Measurements from ENCODE around the gene LRFN4.

LRFN4 gene

GRCh38 chr11:66842501-66842895 lies 14.4 kb upstream of the LRFN4 start:
- Mint-ChIP-seq H3K9me3 (no peaks in the 10 kb centered on the region), H3K27ac (peak overlapping the region; percentile 96 to 98), H3K4me3 (peak overlapping the region; percentile 97), H3K27me3 (no peaks in the 10 kb centered on the region), H3K4me1 (peaks cover 56% of the 10 kb centered on the region)
- DNase-seq (no peak), ATAC-seq (no peak)

- peak within 1 kb of the TSS; percentile 96 to 98 for H3K27ac Mint-ChIP-seq
- peak; percentile 88 to 89 for DNase-seq
- ATAC-seq, result peak; percentile 94
- peak within 1 kb of the TSS; percentile 97 for H3K4me3 Mint-ChIP-seq
- no peaks in the 10 kb centered on the region for H3K9me3 Mint-ChIP-seq
- H3K4me1 Mint-ChIP-seq, result peaks cover 56% of the 10 kb centered on the region
- no peaks in the 10 kb centered on the region for H3K27me3 Mint-ChIP-seq
These were observed 13.7 kb upstream of the LRFN4 start, which contains the start of gene RCE1 for GRCh38 chr11:66842896-66843775. RCE1 (plus strand) TSS chr11:66843441; CDS start chr11:66843456, 15 bp downstream.

- Mint-ChIP-seq H3K9me3 (no peaks in the 10 kb centered on the region), H3K27me3 (no peaks in the 10 kb centered on the region), H3K4me1 (peaks cover 56% of the 10 kb centered on the region), H3K4me3 (peak overlapping the region; percentile 95 to 97), H3K27ac (peak overlapping the region; percentile 96 to 98)
- ATAC-seq (no peak), DNase-seq (peak in 1 of 2 donors; percentile 1)
These were observed 12.9 kb upstream of the LRFN4 start for GRCh38 chr11:66843776-66844495.

GRCh38 chr11:66844496-66845142 lies 12.2 kb upstream of the LRFN4 start:
- DNase-seq, result peak in 1 of 2 donors; percentile 8
- no peaks in the 10 kb centered on the region for H3K27me3 Mint-ChIP-seq
- peak overlapping the region; percentile 95 to 97 for H3K4me3 Mint-ChIP-seq
- peaks cover 54% of the 10 kb centered on the region for H3K4me1 Mint-ChIP-seq
- ATAC-seq, result no peak
- H3K9me3 Mint-ChIP-seq, result no peaks in the 10 kb centered on the region
- H3K27ac Mint-ChIP-seq, result peak overlapping the region in 1 of 2 donors; percentile 98

GRCh38 chr11:66845143-66845875 lies 11.6 kb upstream of the LRFN4 start:
- Mint-ChIP-seq H3K4me3 (peak overlapping the region in 1 of 2 donors; percentile 19), H3K27ac (no peak overlapping the region), H3K4me1 (peaks cover 47% of the 10 kb centered on the region), H3K9me3 (no peaks in the 10 kb centered on the region), H3K27me3 (no peaks in the 10 kb centered on the region)
- DNase-seq (peak in 1 of 2 donors; percentile 8), ATAC-seq (no peak)

GRCh38 chr11:66845876-66846212 lies 11.0 kb upstream of the LRFN4 start:
- Mint-ChIP-seq H3K27ac (no peak overlapping the region), H3K27me3 (no peaks in the 10 kb centered on the region), H3K4me3 (no peak overlapping the region), H3K4me1 (peaks cover 42% of the 10 kb centered on the region), H3K9me3 (no peaks in the 10 kb centered on the region)
- DNase-seq, result no peak
- no peak for ATAC-seq

GRCh38 chr11:66846671-66847091 lies 10.2 kb upstream of the LRFN4 start:
- no peak for ATAC-seq
- Mint-ChIP-seq H3K4me1 (peaks cover 40% of the 10 kb centered on the region), H3K27ac (no peak overlapping the region), H3K27me3 (no peaks in the 10 kb centered on the region), H3K9me3 (no peaks in the 10 kb centered on the region), H3K4me3 (no peak overlapping the region)
- DNase-seq, result no peak

GRCh38 chr11:66847461-66848232 lies 9.2 kb upstream of the LRFN4 start:
- no peak for DNase-seq
- H3K4me3 Mint-ChIP-seq, result no peak overlapping the region
- no peaks in the 10 kb centered on the region for H3K9me3 Mint-ChIP-seq
- no peak for ATAC-seq
- no peaks in the 10 kb centered on the region for H3K27me3 Mint-ChIP-seq
- peaks cover 38% of the 10 kb centered on the region for H3K4me1 Mint-ChIP-seq
- H3K27ac Mint-ChIP-seq, result peak overlapping the region in 1 of 2 donors; percentile 42

- Mint-ChIP-seq H3K9me3 (no peaks in the 10 kb centered on the region), H3K4me3 (no peak overlapping the region), H3K27me3 (no peaks in the 10 kb centered on the region), H3K27ac (no peak overlapping the region), H3K4me1 (peaks cover 35% of the 10 kb centered on the region)
- ATAC-seq, result no peak
- DNase-seq, result no peak
These were observed 8.0 kb upstream of the LRFN4 start for GRCh38 chr11:66848671-66849500.

GRCh38 chr11:66849501-66850234 lies 7.2 kb upstream of the LRFN4 start:
- no peak overlapping the region for H3K4me3 Mint-ChIP-seq
- no peak for ATAC-seq
- no peak overlapping the region for H3K27ac Mint-ChIP-seq
- H3K4me1 Mint-ChIP-seq, result peaks cover 27% of the 10 kb centered on the region
- H3K27me3 Mint-ChIP-seq, result no peaks in the 10 kb centered on the region
- H3K9me3 Mint-ChIP-seq, result no peaks in the 10 kb centered on the region
- no peak for DNase-seq

- no peak overlapping the region for H3K4me3 Mint-ChIP-seq
- ATAC-seq (no peak), DNase-seq (no peak)
- no peaks in the 10 kb centered on the region for H3K27me3 Mint-ChIP-seq
- H3K4me1 Mint-ChIP-seq, result peaks cover 21% of the 10 kb centered on the region
- H3K27ac Mint-ChIP-seq, result no peak overlapping the region
- H3K9me3 Mint-ChIP-seq, result no peaks in the 10 kb centered on the region
These were observed 6.7 kb upstream of the LRFN4 start for GRCh38 chr11:66850235-66850587.

- no peaks in the 10 kb centered on the region for H3K9me3 Mint-ChIP-seq
- H3K27ac Mint-ChIP-seq, result peak overlapping the region; percentile 10 to 22
- no peak overlapping the region for H3K4me3 Mint-ChIP-seq
- ATAC-seq, result no peak
- no peaks in the 10 kb centered on the region for H3K27me3 Mint-ChIP-seq
- H3K4me1 Mint-ChIP-seq, result peaks cover 21% of the 10 kb centered on the region
- DNase-seq, result no peak
These were observed 6.2 kb upstream of the LRFN4 start for GRCh38 chr11:66850588-66851238.

GRCh38 chr11:66851239-66851596 lies 5.6 kb upstream of the LRFN4 start:
- ATAC-seq (no peak), DNase-seq (no peak)
- H3K4me1 Mint-ChIP-seq, result peaks cover 20% of the 10 kb centered on the region
- no peak overlapping the region for H3K27ac Mint-ChIP-seq
- H3K9me3 Mint-ChIP-seq, result no peaks in the 10 kb centered on the region
- H3K4me3 Mint-ChIP-seq, result no peak overlapping the region
- no peaks in the 10 kb centered on the region for H3K27me3 Mint-ChIP-seq

All from stimulated activated naive CD8-positive, alpha-beta T cell treated with anti-CD3 and anti-CD28 coated beads, Interleukin-15, amount 100 ng/mL, for 72 hours (primary cell).